HUES48 (cell line): ENCODE results near the gene STK17B.

ENCODE experiments used
- H3K27ac ChIP-seq: one replicate; pipeline ENCODE4 v1.7.0; 2013; ENCODE audit warnings: low read depth, low read length, inconsistent platforms
- H3K27me3 ChIP-seq: 2 replicates; pipeline ENCODE4 v1.6.1; 2013; ENCODE audit warnings: mild to moderate bottlenecking, low read length; ENCODE audit not compliant: control insufficient read depth, insufficient read depth
- H3K36me3 ChIP-seq: 2 replicates; pipeline ENCODE4 v1.6.1; 2013; ENCODE audit warnings: low read length; ENCODE audit not compliant: control insufficient read depth, insufficient read depth
- H3K4me1 ChIP-seq: 2 replicates; pipeline ENCODE4 v1.6.1; 2013; ENCODE audit warnings: mild to moderate bottlenecking, low read length; ENCODE audit not compliant: control insufficient read depth, insufficient read depth
- H3K4me3 ChIP-seq: 2 replicates; pipeline ENCODE4 v1.5.1; 2013; ENCODE audit warnings: mild to moderate bottlenecking, low read depth, low read length
- H3K9ac ChIP-seq: 2 replicates; pipeline ENCODE4 v1.6.1; 2013; ENCODE audit warnings: mild to moderate bottlenecking, low read depth, low read length, moderate library complexity
- H3K9me3 ChIP-seq: 2 replicates; pipeline ENCODE4 v1.6.1; 2013; ENCODE audit warnings: low read length; ENCODE audit not compliant: control insufficient read depth, insufficient read depth

STK17B gene

GRCh38 chr2:196171248-196171871 lies at the start of gene STK17B:
STK17B (minus strand) TSS chr2:196171578; CDS start chr2:196163383, 8,195 bp downstream.
- Histone ChIP-seq H3K4me3 (peak within 1 kb of the TSS; percentile 94), H3K36me3 (no peaks in the 10 kb centered on the region), H3K9ac (peak within 1 kb of the TSS; percentile 60), H3K27me3 (peaks cover 14% of the 10 kb centered on the region), H3K27ac (peak within 1 kb of the TSS; percentile 83), H3K9me3 (no peaks in the 10 kb centered on the region), H3K4me1 (peaks cover 36% of the 10 kb centered on the region)

- Histone ChIP-seq H3K9me3 (no peaks in the 10 kb centered on the region), H3K4me1 (peaks cover 4% of the 10 kb centered on the region), H3K27me3 (no peaks in the 10 kb centered on the region), H3K4me3 (no peak overlapping the region), H3K9ac (no peak overlapping the region), H3K36me3 (no peaks in the 10 kb centered on the region), H3K27ac (no peak overlapping the region)
These were observed 49.3 kb upstream of the STK17B start for GRCh38 chr2:196220671-196221070.

DNA sequence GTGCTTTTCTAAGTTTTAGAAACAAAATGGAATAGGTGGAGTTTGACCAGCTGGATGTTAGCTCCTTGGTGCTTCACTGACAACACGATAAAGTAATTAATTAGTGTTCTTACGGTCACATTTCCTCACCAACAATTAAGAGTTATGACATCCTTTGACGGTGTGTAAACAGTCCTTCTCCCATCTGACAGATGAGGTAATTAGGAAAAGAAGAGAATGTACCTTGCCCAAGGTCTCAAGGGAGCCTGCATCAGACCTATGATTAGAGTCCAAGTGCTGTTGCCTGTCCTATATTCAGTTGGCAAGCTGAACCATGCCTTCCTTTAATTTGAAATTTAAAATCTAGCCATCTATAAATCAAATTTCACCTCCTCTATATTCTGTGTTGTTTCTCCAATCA lies 48.3 kb upstream of the STK17B start:
- Histone ChIP-seq H3K4me3 (no peak overlapping the region), H3K36me3 (no peaks in the 10 kb centered on the region), H3K27me3 (no peaks in the 10 kb centered on the region), H3K4me1 (peaks cover 8% of the 10 kb centered on the region), H3K9me3 (no peaks in the 10 kb centered on the region), H3K9ac (no peak overlapping the region), H3K27ac (no peak overlapping the region)

GRCh38 chr2:196218106-196218505 lies 46.7 kb upstream of the STK17B start:
- Histone ChIP-seq H3K4me1 (peaks cover 8% of the 10 kb centered on the region), H3K27me3 (no peaks in the 10 kb centered on the region), H3K36me3 (no peaks in the 10 kb centered on the region), H3K4me3 (no peak overlapping the region), H3K9ac (no peak overlapping the region), H3K27ac (no peak overlapping the region), H3K9me3 (no peaks in the 10 kb centered on the region)

GRCh38 chr2:196217116-196217515 lies 45.7 kb upstream of the STK17B start:
- H3K9me3 ChIP-seq, result no peaks in the 10 kb centered on the region
- H3K27ac ChIP-seq, result no peak overlapping the region
- peaks cover 8% of the 10 kb centered on the region for H3K4me1 ChIP-seq
- H3K4me3 ChIP-seq, result no peak overlapping the region
- no peak overlapping the region for H3K9ac ChIP-seq
- no peaks in the 10 kb centered on the region for H3K27me3 ChIP-seq
- H3K36me3 ChIP-seq, result no peaks in the 10 kb centered on the region

DNA sequence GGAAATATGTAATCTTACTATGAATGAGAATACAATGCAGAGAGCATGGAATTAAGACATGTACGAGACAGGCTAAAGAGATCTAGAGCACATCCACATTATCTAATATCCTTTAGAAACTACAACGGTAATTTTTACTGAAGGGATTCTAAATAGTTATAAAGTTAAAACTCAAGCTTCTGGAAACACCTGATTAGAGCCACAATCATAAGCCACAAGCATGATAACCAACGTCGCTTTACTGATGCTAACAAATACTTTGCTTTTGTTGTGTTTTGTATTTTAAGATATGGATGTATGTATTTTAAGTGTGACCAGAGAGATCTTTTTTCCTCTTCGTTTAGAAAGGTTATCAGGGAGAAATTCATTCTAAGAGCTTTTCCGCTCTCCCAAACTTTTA lies 44.0 kb upstream of the STK17B start:
- no peak overlapping the region for H3K4me3 ChIP-seq
- H3K27me3 ChIP-seq, result no peaks in the 10 kb centered on the region
- H3K36me3 ChIP-seq, result no peaks in the 10 kb centered on the region
- no peak overlapping the region for H3K27ac ChIP-seq
- peaks cover 12% of the 10 kb centered on the region for H3K4me1 ChIP-seq
- no peak overlapping the region for H3K9ac ChIP-seq
- H3K9me3 ChIP-seq, result no peaks in the 10 kb centered on the region

- Histone ChIP-seq H3K36me3 (no peaks in the 10 kb centered on the region), H3K4me3 (no peak overlapping the region), H3K9ac (no peak overlapping the region), H3K9me3 (no peaks in the 10 kb centered on the region), H3K27me3 (no peaks in the 10 kb centered on the region), H3K27ac (no peak overlapping the region), H3K4me1 (peaks cover 12% of the 10 kb centered on the region)
These were observed 42.8 kb upstream of the STK17B start for GRCh38 chr2:196214156-196214555.

DNA sequence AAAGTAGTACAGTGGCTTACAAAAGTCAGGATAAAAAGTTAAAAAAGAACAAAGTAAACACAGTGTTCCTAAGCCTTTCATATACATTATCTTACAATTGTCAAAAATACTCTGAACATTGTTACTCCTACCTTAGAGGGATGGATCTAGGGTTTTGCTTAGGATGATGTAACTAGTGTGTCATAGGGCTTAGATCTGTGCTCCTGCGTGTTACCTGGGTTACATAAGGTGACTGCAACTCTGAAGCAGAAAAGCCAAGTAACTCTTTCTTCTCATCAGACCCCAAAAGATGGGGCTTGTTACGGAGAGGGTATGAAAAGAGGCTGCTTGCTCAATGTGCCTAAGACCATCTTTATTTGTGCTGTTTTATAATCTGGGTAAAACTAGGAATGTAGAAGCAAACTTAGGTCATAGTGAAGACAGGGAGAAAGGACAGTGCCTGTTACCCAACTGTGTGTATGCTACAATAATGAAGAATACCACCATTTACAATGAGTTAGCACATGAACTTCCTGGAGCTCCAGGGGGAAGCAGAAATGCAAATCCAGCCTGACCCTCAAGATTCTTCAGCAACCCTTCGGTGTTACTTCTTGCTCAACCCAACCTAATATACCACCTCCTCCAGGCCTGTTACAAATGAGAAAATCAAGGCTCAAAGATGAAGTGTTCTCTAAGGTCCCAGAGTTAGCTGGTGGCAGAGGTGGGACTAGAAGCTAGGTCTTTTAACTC lies 42.0 kb upstream of the STK17B start:
- Histone ChIP-seq H3K4me3 (no peak overlapping the region), H3K36me3 (no peaks in the 10 kb centered on the region), H3K27me3 (no peaks in the 10 kb centered on the region), H3K27ac (no peak overlapping the region), H3K4me1 (peaks cover 12% of the 10 kb centered on the region), H3K9ac (no peak overlapping the region), H3K9me3 (no peaks in the 10 kb centered on the region)

GRCh38 chr2:196208915-196209314 lies 37.5 kb upstream of the STK17B start:
- H3K4me3 ChIP-seq, result no peak overlapping the region
- no peak overlapping the region for H3K27ac ChIP-seq
- peaks cover 14% of the 10 kb centered on the region for H3K4me1 ChIP-seq
- no peaks in the 10 kb centered on the region for H3K27me3 ChIP-seq
- no peaks in the 10 kb centered on the region for H3K9me3 ChIP-seq
- H3K36me3 ChIP-seq, result no peaks in the 10 kb centered on the region
- no peak overlapping the region for H3K9ac ChIP-seq

GRCh38 chr2:196206804-196207203 lies 35.4 kb upstream of the STK17B start:
- Histone ChIP-seq H3K4me1 (peaks cover 14% of the 10 kb centered on the region), H3K27me3 (no peaks in the 10 kb centered on the region), H3K27ac (no peak overlapping the region), H3K9me3 (no peaks in the 10 kb centered on the region), H3K36me3 (no peaks in the 10 kb centered on the region), H3K4me3 (no peak overlapping the region), H3K9ac (no peak overlapping the region)

- Histone ChIP-seq H3K9me3 (no peaks in the 10 kb centered on the region), H3K27ac (no peak overlapping the region), H3K4me1 (peaks cover 10% of the 10 kb centered on the region), H3K36me3 (no peaks in the 10 kb centered on the region), H3K9ac (no peak overlapping the region), H3K4me3 (no peak overlapping the region), H3K27me3 (no peaks in the 10 kb centered on the region)
These were observed 34.6 kb upstream of the STK17B start for GRCh38 chr2:196205881-196206435.
